Measurements from ENCODE around the gene HS6ST2.

The HS6ST2 gene

GRCh38 chrX:132862562-132862961, 95.9 kb downstream of the HS6ST2 start:
- no peak overlapping the region for H3K27ac ChIP-seq (ENCODE audit: extremely low read depth, low read depth, low read length)
- POLR2A ChIA-PET, result no interaction called here

More at GRCh38 chrX:132862562-132862961, 95.9 kb downstream of the HS6ST2 start:
- H3K4me3 ChIP-seq (ENCODE audit: low read depth, low read length), result no peak overlapping the region
- no peaks in the 10 kb centered on the region for H3K4me1 ChIP-seq (ENCODE audit: control insufficient read depth, insufficient read depth, low read length)
- CTCF ChIA-PET, result interaction anchor here (0.6 kb wide), 1 partner anchor 525 kb away, joined by 3 read pairs; no protein-coding TSS in a partner anchor
- TF ChIP-seq ZNF157 (tag by site-specific recombination; IDR thresholded peaks at IDR 0.05) (no peak), ZNF645 (tag by site-specific recombination; IDR thresholded peaks at IDR 0.05) (no peak), ZNF398 (tag by site-specific recombination; IDR thresholded peaks at IDR 0.05) (no peak), PRDM10 (tag by site-specific recombination; IDR thresholded peaks at IDR 0.05) (no peak), ZNF600 (tag by site-specific recombination; IDR thresholded peaks at IDR 0.05) (no peak), ZNF394 (tag by site-specific recombination; IDR thresholded peaks at IDR 0.05; ENCODE audit: borderline replicate concordance) (no peak), SETDB1 (IDR thresholded peaks at IDR 0.05; ENCODE audit: insufficient read length, low read length) (no peak), ZBTB11 (tag by site-specific recombination; conservative IDR thresholded peaks at IDR 0.05; ENCODE audit: low read depth) (no peak), ZNF514 (tag by site-specific recombination; IDR thresholded peaks at IDR 0.05) (no peak), ZNF585B (tag by site-specific recombination; IDR thresholded peaks at IDR 0.05) (no peak), SCRT2 (tag by site-specific recombination; IDR thresholded peaks at IDR 0.05) (no peak), ZBTB8A (tag by site-specific recombination; IDR thresholded peaks at IDR 0.05) (no peak), ZNF621 (tag by site-specific recombination; IDR thresholded peaks at IDR 0.05) (no peak)
- H3K9me3 ChIP-seq (ENCODE audit: control insufficient read depth, insufficient read depth, low read depth, low read length), result no peaks in the 10 kb centered on the region
- no peaks in the 10 kb centered on the region for H3K36me3 ChIP-seq (ENCODE audit: control insufficient read depth in 2 of 2, insufficient read depth in 1 of 2, low read length in 2 of 2)
